Measurements from ENCODE around the gene REM2.
"Not testable (repeated sequence)": the region's sequence is repeated elsewhere in the genome, so short reads cannot be mapped to it uniquely, and the experiment has no call there.

The REM2 gene

DNA sequence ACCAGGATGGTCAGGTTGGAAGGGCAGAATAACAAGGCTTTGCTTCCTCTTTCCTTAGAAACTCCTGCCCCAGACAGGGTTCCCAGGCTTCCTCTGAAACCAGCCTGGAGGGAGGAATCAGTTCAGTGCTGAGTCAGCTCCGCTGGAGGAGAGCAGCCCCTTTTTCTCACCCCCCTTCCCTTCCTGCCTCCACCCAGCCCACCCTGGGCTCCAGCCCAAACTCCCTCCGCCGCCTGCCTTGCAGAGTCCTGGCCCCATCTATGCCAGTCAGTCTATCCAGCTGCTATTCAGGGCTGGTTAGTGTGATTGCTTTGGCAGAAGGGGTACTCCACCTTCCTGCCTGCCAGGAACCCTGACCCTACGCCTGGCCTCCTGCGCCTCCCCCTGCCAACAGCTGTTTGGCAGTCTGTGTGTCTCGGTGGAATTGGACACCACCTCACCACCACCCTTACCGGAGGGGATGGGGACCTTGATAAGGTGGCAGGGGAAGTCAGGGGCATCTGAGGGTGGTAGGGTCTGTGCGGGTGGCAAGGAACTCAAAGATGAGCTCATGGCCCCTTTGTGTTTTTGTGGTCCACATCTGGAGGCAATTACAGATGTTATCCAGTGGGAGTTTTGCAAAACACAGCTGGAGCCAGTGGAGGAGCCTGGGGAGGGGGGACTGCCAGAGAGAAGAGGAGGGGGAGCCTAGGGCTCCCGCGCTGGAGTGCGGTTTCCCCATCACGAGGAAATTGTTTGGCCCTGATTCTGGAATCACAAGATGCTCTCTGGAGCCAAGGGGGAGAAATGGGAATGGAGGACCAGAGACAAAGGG lies 34.5 kb upstream of the REM2 start:
- DNase-seq (ENCODE audit: low spot score) (no peak), FAIRE-seq (no peak)

DNA sequence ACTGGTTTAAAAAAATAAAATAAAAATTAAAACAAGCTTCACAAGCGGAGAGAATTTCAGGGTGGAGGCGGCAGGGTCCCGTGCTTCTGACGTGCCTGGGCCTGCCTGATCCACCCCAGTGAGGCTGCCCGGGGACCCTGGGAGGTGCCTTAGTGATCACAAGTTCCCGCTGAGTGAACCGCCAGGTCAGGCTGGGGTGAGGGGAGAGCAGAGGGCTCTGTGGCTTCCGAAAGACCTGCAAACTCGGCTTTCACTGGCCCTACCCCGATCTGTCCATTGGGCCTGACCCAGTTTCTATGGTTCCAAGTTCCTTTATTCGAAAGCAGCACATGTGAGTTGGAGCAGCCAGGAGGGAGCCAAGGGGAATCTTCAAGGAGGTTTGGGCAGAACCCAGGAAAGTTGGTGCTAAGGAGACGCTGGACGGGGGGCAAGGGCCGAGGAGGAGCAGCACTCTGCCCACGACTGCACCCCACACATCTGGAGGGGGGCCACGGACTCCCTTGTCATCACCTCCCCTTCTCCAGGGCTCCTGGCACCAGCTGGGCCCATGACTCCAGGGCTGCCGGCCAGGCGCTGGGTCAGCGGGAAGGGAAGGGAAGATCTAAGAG lies 33.7 kb upstream of the REM2 start:
- FAIRE-seq (no peak), DNase-seq (ENCODE audit: low spot score) (no peak)

DNA sequence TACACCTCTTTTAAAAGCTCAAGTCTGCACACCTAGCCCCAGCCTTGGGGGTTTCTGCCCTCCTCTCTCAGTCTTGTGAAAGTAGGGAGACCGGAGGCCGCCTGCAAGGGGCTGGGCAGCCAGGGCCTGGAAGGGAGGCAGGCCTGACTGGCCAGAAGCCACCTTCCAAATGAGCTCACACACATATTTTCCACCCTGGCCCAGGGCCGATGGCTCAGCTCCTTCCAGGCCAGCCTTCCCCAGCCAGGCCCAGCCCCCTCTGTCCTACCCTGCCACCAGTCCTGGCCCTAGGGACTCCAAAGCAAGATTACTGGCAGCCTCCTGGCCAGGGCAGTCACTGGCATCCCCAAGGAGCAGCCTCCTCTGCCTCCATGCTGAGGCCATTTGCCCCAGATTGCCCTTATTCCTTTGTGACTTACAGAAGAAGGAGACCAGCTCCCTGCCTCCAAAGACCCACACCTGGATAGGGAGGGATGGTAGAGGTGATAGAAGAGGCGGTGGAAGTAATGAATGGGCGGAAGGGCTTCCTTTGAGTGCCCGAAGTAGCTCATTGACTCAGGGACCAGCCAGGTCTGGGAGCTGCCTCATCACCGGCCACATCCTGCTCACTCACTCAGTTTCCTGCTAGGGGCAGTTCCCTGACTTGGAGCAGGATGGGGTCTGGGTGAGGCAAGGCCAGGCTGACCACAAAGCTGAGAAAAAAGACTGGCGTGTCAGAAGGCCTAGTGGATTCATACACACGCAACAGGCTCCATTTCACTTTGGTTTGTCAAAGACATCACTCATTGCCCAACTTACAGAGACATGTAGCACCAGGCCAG lies 31.9 kb upstream of the REM2 start:
- DNase-seq (ENCODE audit: low spot score) (peak; percentile 90), FAIRE-seq (peak; percentile 80)

DNA sequence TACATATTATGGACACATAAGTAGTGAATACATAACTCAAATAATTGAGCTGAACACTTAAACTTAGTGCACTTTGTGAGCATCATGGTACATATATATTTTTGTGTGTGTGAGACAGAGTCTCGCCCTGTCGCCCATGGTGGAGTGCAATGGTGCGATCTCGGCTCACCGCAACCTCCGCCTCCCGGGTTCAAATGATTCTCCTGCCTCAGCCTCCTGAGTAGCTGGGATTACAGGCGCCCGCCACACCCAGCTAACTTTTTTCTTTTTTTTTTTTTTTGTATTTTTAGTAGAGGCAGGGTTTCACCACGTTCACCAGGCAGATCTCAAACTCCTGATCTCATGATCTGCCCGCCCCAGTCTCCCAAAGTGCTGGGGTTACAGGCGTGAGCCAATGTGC lies 30.8 kb upstream of the REM2 start:
- DNase-seq (ENCODE audit: low spot score); FAIRE-seq: not testable (repeated sequence)

DNA sequence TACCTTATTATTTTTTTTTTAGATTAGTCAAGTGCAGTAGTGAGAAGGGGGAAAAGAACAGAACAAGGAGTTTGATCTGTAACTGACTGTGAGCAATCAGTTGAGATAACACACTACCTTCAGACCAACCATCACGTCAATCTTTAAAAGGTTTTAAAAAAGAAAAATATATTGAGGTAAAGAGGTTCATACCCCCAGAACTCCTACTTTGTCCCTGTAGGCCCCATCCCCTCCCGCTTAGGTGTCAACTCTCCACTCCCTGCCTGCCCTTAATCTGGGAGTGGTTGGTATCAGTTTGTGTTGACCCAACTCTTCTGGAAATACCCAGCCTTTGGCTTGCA lies 30.5 kb upstream of the REM2 start:
- FAIRE-seq (no peak), DNase-seq (ENCODE audit: low spot score) (peak; percentile 3)

DNA sequence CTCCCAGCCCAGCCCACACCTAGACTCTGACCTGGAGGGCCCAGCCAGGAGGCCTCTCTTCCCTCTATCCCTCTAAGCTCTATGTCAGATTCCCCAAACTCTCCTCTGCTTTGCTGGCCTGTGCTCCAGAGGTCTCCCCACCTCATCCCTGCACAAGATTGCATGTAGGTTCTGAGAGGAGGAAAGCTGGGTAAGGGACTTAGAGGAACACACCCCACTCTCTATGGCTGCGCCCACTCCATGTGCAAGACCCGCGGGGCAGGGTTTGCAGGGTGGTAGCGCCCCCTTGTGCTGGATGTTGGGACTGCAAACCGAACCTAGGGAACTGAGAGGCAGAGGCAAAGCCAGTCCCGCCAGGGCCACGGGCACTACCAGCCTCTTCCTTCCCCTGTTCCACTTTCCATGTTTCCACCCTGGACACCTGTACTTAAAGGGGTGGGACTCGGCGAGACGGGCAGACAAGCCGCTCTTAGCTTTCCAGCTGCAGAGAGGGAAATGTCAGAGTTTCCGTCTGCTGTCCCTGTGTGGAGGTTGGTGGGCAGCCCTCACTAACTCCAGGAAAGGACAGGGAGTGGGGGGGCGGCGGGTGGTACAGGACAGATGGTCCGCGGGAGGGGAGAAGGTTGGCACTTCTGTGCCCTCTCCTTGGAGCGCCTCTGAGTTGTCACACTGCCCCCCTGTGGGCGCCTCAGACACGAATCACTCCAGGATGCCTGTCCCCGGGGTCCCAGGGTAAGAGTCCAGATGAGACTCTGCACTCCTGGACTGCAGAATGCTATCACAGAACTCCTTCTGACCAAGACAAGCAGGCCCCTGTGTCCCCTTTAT lies 29.9 kb upstream of the REM2 start:
- DNase-seq (ENCODE audit: low spot score) (peak; percentile 42), FAIRE-seq (no peak)

DNA sequence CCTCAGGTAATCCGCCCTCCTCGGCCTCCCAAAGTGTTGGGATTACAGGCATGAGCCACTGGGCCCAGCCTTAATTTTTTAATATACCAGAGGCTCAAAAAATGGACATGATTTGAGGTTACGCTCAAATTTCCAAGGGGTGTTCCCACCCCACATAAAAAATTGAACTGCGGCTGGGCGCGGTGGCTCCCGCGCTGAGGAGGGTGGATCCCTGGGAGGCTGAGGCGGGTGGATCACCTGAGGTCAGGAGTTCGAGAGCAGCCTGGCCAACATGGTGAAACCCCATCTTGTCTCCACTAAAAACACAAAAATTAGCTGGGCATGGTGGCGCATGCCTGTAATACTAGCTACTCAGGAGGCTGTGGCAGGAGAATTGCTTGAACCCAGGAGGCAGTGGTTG lies 28.7 kb upstream of the REM2 start:
- not testable (repeated sequence) for FAIRE-seq; DNase-seq (ENCODE audit: low spot score)

DNA sequence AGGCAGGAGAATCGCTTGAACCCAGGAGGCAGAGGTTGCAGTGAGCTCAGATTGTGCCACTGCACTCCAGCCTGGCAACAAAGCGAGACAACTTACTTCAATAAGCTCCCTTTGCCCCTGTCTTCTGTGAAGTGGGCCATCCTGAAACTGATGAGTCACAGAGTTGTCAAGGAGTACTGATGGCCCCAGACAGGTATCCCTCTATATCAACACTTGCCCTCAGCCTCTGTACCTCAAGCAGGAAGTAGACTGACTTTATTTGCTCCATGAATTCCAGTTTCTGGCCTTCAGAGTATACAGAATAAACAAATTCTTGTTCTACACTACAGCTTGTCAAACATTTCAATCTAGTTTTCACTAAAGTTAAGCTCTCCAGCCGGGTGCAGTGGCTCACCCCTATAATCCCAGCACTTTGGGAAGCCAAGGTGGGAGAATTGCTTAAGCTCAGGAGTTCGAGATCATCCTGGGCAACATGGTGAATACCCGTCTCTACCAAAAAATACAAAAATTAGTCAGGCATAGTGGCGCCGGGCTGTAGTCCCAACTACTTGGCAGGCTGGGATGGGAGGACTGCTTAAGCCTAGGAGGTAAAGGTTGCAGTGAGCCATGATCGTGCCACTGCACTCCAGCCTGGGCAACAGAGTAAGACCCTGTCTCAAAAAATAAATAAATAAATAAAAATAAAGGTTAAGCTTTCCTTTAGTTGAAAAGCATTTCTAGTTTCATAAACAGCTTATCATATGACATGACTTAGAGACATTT lies 27.9 kb upstream of the REM2 start:
- FAIRE-seq (no peak), DNase-seq (ENCODE audit: low spot score) (no peak)

DNA sequence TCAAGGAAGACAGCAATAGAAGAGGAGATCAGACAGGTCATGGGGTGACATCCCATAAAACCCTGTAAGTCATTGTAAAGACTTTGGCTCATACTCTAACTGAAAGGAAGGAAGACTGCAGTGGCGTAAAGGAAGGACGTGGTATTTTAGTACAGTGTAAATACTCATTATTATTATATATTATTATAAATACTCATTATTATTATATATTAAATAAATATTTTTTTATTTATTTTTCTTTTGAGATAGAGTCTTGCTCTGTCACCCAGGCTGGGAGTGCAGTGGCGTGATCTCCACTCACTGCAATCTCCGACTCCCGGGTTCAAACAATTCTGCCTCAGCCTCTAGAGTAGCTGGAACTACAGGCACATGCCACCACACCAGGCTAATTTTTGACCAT lies 26.6 kb upstream of the REM2 start:
- FAIRE-seq (no peak), DNase-seq (ENCODE audit: low spot score) (no peak)

DNA sequence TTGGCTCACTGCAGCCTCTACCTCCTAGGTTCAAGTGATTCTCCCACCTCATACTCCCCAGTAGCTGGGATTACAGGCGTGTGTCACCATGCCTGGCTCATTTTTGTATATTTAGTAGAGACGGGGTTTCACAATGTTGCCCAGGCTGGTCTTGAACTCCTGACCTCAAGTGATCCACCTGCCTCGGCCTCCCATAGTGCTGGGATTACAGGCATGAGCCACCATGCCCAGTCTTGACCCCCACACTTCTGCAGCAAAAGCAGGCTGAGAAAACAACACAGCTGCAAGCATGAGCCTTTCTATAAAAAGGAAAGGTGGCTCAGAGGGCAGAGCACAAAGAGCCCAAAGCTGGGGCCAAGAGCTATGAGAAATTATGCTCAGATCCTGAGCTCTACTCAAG lies 22.6 kb upstream of the REM2 start:
- not testable (repeated sequence) for FAIRE-seq; DNase-seq (ENCODE audit: low spot score)

DNA sequence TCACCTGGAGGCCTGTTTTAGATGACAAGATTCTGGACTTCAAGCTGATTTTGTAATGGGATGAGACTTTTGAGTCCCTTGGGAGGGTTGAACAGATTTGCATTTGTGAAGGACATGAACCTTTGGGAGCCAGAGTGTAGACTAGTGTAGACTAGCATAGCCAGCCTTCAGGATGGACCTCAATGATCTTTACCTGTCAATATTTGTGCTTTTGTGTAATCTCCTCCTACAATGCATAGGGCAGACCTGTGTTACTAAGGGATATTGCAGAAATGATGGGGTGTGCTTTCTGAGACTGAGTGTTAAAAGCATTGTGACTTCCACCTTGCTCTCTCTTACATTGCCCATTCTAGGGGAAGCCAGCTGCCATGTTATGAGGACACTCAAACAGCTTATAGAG lies 21.4 kb upstream of the REM2 start:
- FAIRE-seq, result no peak
- no peak for DNase-seq (ENCODE audit: low spot score)

DNA sequence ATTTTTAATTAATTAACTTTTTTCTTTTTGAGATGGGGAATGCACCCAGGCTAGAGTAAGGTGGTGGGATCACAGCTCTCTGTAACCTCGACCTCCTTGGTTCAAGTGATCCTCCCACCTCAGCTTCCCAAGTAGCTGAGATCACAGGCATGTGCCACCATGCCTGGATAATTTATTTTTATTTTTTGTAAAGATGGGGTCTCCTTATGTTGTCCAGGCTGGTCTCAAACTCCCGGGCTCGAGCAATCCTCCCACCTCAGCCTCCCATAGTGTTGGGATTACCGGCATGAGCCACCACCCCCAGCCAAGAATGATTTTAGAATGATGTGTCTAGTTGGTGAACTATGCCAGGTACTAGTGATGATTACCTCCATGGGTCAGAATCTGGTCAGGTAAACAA lies 18.0 kb upstream of the REM2 start:
- no peak for FAIRE-seq
- DNase-seq (ENCODE audit: low spot score), result no peak

DNA sequence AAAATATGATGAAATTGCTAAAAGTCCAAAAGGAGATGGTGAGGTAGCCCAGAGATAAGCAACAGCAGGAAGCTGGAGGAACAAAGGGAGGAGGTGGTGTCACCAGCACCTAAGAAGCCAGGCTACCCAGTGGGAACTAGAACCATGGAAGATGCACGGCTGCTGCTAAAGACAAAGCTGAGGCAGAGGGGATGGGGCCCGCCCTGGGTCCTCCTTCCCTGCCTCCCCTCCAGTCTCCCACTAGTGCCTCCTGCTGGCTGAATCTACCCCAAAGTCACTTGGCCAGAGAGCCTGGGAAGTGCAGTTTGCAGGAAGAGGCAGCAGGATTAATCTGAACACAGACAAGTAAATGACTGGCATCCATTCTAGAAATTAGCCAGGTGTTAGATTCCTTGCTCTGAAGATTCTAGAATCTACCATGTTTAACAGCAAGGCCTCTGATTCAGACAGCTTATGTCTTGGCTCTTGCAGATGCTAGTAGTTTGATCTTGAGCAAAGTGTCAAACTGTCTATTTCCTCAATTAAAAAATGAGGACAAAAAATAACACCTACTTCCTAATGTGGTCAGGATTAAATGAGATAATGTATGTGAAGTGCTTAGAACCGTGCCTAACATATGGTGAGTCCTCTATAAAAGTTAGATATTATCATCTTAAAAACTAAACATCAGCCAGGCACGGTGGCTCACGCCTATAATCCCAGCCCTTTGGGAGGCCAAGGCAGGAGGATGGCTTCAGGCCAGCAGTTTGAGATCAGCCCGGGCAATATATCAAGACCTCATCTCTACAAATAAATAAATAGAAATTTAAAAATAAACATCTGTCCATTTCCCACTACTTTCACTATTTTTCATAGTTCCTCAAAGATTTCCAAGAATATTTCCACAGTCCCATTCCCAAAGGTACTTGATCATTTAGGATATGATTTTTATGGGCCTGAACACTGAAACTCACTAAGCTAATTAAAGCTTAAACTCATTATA lies 17.3 kb upstream of the REM2 start:
- FAIRE-seq, result no peak
- no peak for DNase-seq (ENCODE audit: low spot score)

DNA sequence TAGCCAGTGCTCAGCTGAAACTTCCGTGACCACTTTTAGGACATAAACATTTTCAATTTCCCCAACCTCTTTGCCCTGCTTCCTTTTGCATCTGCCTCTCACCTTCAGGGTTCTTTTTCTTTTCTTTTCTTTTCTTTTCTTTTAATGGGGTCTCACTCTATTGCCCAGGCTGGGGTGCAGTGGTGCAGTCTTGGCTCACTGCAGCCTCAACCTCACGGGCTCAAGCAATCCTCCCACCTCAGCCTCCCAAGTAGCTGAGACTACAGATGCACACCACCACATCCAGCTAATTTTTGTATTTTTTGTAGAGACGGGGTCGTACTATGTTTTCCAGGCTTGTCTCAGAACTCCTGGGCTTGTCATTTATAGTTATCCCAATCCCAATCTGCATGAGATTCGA lies 16.1 kb upstream of the REM2 start:
- FAIRE-seq (no peak), DNase-seq (ENCODE audit: low spot score) (no peak)

DNA sequence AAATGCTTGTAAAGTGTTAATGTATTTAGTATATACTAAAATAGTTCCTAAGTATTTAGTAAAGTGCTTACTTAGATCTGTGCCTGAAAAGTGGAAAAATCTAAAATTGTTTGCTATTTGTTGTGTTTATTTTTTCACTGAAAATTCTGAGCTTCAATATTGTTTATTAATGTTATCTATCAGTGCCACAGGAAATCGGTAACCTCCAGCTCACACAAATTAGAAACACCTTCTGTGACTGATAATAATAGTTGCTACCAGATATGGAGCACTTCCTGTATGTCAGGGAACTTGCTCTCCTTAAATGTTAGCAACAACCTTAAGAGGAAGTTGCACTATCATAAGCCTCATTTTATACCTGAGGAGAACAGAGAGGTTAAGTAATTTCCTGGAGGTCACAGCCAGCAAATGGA lies 12.2 kb upstream of the REM2 start:
- DNase-seq (ENCODE audit: low spot score), result no peak
- FAIRE-seq, result no peak

DNA sequence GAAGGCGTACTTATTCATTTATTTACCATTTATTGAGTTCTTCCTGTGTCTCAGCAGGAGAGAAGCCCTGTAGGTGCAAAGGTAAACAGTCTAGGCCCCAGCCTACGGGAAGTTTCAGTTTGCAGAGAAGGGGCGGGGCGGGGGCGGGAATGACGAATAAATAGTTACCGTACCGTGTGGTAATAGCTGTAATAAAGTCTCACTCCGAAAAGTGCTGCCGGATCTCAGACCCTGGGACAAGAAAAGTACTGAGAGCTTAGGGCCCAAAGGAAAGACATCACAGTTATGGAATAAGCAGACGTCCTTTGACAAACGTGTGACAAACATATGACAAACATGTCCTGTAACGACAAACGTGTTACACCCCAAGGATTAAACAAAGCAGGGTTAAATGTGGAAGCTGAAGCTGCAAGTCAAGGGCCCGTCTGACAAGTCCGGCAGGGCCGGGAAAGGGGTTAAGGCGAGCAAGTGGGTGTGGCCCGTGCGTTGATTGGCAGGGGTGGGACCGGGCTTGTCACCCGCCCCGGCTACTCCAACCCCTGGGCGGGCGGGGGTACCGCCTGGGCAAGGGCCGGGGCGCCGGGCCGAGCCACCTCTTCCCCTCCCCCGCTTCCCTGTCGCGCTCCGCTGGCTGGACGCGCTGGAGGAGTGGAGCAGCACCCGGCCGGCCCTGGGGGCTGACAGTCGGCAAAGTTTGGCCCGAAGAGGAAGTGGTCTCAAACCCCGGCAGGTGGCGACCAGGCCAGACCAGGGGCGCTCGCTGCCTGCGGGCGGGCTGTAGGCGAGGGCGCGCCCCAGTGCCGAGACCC lies 11.6 kb upstream of the REM2 start, which contains the start of gene LRP10:
Gene LRP10 (plus strand): TSS at position 517 of the 809 bp plus-strand sequence. CDS start 564 bp downstream, outside the sequence.
- FAIRE-seq (no peak), DNase-seq (ENCODE audit: low spot score) (peak; percentile 58)

DNA sequence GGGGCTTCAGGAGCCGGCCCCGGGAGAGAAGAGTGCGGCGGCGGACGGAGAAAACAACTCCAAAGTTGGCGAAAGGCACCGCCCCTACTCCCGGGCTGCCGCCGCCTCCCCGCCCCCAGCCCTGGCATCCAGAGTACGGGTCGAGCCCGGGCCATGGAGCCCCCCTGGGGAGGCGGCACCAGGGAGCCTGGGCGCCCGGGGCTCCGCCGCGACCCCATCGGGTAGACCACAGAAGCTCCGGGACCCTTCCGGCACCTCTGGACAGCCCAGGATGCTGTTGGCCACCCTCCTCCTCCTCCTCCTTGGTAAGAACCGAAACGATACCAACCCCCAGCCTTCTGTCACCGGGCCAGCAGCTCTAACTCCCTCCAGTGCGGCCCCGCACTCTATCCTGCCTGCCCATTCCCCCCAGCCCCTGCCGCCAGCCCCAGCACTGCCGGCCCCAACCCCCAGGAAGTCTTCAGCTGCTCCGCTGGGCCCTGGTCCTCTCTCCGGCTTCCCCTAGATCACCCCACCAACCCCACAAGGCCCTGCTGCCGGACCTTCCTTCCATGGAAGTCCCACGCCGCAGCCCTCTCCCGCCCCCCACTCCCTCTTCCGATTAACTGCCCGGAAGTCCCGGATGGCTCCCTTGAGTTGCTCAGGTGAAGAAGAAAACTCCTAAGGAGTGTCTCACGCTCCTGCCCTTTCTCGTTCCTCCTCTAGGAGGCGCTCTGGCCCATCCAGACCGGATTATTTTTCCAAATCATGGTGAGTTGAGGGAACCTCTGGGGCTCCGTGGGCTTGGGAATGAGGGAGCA lies 10.8 kb upstream of the REM2 start:
- peak; percentile 58 for DNase-seq (ENCODE audit: low spot score)
- no peak for FAIRE-seq
